GM12891 (cell line): ENCODE results near the gene SLC22A17.
A peak's percentile ranks its signal among the peaks of the same experiment; 100 is the strongest.
"Not testable (repeated sequence)": the region's sequence is repeated elsewhere in the genome, so short reads cannot be mapped to it uniquely, and the experiment has no call there.

Source experiments
- POLR2AphosphoS5 ChIP-seq: IDR thresholded peaks from 2 replicates; pipeline ENCODE4 v1.6.1; 2011; ENCODE audit warnings: low read depth, low read length, control low read depth
- SPI1 ChIP-seq: IDR thresholded peaks from 2 replicates; pipeline ENCODE4 v1.6.1; 2011; ENCODE audit warnings: low read depth, low read length, control low read depth
- TAF1 ChIP-seq: IDR thresholded peaks from 2 replicates; pipeline ENCODE4 v1.6.1; 2011; ENCODE audit warnings: low read depth, low read length, control low read depth

DNA sequence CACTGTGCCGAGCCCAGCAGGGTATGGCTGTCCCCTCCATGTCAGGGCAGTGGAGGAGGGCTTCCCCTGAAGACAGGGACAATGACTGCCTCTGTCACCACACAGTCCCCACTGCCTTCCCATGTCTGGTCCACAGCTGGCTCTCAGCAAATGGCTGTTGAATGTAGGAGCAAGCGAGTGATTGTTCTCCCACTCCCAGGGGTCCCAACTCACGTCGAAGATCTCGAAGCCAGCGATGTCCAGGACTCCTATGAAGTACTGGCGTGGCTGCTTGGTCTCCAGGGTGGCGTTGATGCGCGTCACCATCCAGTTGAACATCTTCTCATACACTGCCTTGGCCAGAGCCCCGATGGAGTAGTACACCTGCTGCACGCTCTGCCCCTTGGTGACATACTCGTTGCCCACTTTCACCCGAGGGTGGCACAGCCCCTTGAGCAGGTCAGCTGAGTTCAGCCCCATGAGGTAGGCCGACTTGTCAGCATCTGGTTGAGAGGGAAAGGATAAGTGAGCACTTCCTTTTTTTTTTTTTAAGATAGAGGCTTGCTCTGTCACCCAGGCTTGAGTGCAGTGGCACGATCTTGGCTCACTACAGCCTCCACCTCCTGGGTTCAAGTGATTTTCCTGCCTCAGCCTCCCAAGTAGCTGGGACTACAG lies 47.9 kb upstream of the SLC22A17 start:
- not testable (repeated sequence) for TF ChIP-seq TAF1, POLR2AphosphoS5
- TF ChIP-seq SPI1 = peak; percentile 67
